Retina (tissue), 1 donor: ENCODE data around the gene RPS3.
"Not testable (repeated sequence)": the region's sequence is repeated elsewhere in the genome, so short reads cannot be mapped to it uniquely, and the experiment has no call there.

Experiments used
- DNase-seq: peaks from one replicate; pipeline ENCODE4 v3.0.0-alpha.2; 2016

The RPS3 gene

DNA sequence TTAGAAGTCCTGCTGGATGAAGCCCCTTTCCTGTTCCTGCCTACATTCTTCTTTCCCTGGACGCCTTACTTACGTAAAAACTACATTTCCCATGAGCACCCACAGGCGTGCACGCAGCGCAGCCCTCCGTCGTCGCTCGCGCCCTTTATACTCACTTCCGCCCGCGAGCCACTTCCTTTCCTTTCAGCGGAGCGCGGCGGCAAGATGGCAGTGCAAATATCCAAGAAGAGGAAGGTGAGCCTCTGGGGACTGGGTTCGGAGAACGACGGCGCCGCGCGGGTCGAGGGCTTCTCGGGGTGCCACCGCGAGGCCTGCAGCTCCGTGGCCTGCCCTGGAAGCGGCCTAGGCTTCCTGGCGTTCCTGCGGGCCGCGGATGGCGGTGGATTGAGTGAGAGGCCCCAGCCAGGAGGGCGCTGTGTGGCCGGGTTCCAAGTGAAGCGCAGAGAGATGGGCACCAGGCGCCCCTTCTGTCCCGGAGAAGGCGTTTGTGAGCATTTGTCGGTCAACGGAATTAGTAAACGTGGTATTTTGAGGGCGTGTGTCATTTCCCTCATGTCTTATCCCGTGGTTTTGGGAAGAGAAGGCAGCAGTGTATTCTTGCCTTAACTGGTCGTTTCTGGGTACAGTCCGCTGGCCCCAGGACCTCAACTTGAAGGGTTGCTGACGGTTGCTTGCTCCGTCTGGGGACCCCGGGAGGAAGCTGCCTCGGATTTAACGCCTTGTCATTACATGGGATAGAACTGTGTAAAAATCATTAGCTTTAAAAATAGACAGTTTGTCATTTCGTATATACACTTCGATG is at the start of gene RPS3:
RPS3 (plus strand) TSS at position 175 of the 802 bp plus-strand sequence; CDS start at position 205, 30 bp downstream.
- peak; percentile 98 for DNase-seq

DNA sequence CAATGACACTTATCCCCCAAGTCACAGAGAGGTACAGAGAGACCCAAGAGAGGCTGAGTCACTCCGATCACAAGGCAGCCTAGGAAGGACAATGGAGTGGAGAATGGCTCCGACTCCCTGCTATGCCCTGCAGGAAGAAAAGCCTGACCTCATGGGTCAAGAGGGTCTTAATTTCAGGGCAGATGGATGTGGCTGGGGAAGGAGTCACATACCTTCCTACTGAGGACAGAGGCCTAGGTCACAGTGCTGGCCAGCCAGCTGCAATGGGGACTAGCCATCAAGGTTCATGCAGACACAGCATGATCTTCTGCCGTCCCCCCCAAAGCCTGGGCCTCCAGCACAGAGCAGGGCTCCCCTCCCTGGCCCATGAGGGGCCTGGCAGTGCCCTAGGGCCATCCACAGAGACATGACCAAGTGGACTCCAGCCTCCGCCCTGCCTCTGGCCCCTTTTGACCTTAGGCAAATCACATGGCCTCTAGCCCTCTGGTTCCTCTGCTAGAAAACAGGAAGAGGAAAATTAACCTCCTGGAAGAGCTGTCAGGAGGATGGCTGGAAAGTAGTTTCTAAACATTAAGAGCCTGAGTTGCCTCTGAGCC is 49.7 kb upstream of the RPS3 start:
- no peak for DNase-seq

DNA sequence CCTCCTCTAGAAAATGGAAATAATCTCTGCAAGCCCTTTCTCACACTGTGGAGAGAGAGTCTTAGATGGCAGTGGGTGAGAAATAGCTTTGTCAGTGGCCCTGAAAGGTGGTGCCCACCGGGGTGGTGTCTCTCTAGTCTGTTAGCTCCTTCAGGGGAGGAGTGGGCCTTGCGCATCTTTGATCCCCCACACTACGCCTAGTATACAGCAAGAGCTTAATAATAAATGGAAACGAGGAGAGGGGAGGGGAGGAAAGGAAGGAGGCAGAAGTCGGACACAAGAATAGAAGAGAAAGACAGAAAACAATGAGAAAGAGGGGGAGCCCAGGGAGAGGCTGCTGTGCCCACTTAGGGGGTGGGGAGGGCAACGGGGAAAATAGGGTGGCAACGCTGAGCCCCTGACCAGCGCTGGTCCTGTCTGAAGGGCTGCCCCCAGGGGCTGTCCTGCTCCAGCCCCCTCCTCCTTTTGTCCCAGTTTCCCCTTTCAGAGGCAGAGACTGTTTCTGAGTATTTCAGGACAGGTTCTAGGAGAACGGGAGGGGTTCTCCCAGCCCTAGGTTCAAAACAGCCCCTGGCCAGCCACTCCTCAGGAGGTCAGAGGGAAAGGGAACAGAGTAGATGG is 49.1 kb upstream of the RPS3 start:
- no peak for DNase-seq

DNA sequence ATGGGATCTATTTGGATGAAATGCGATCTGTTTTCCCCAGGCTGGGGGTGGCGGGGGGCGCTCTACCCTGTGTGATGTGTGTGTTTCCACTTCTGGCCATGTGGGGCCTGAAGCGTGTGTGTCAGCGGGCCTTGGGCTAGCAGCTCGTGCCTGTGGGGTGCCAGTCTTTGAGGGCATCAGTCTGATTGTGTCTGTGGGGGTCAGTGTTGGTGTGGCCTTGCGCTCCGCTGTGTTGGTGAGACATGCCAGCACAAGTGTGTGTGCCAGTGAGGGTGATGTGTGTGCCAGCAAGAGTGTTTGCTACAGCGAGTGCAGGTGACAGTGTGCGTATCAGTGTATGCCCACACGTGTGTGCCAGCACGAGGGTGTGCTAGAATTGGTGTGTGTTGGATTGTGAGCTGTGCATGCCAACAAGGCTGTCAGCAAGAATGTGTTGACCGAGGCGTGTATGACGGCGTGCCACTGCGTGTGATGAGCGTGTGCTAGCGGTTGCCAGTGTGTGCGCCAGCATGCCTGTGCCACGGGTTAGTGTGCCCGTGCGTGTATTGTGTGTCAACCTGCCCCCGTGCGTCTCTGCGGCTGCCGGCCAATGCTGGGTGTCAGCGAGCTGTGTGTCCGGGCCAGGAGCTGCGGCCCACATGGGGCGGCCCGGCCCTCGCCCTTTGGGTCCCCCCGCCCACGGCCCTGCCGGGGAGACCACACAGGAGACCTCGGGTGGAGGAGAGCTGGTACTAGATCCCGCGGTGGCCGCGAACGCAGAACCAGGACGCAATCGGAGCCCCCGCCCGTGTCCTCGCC is 48.4 kb upstream of the RPS3 start:
- DNase-seq, result peak; percentile 73

DNA sequence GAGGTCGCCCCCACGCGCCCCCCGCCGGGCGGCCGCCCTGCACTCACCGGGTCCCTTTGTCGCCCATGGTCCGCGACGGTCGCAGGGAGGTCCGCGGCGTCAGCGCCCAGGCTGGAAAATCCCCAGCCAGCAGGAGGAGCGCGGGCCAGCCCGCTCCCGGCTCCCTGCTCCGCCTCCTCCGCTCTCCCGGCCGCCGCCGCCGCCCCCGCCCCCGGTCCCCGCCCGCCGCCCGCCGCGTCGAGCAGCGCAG is 47.9 kb upstream of the RPS3 start, which contains the start of gene ARRB1:
ARRB1 (minus strand) TSS at position 121 of the 250 bp plus-strand sequence; CDS start at position 67, 54 bp downstream.
- DNase-seq, result no peak

DNA sequence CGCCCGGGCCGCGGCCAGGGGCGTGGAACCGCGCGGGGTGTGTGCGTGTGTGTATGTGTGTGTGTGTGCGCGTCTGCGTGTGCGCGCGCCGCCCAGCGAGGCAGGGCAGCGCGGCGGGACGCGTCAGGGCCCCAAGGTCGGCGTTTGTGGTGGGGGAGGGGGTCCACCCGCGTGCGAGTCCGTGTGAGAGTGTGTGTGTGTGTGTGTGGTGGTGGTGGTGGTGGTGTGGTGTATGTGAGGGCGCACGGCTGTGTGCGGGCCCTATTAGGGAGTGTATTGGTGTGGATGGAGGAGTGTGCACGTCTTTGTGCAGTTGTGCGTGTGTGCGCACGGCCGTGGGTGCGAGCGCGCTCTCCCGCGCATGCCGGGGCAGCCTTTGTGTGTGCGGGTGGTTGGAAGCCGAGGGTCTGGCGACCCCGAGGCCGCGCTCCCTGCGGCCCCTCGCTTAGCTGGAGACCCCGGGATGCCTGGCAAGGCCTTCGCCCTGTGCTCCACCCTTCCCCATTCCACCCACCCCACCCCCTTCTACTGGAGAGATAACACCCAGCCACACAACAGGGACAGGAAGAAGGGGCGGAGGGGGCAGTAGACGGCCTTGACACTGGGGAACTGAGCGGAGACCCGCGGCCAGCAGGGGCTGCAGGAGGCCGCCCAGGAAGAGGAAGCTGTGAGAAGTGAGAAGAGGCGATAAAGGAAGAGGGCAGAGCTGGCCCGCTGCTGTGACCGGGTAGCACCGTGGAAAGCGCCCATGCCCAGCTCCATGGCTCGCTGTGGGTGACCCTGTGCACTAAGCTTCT is 47.3 kb upstream of the RPS3 start:
- peak; percentile 92 for DNase-seq

DNA sequence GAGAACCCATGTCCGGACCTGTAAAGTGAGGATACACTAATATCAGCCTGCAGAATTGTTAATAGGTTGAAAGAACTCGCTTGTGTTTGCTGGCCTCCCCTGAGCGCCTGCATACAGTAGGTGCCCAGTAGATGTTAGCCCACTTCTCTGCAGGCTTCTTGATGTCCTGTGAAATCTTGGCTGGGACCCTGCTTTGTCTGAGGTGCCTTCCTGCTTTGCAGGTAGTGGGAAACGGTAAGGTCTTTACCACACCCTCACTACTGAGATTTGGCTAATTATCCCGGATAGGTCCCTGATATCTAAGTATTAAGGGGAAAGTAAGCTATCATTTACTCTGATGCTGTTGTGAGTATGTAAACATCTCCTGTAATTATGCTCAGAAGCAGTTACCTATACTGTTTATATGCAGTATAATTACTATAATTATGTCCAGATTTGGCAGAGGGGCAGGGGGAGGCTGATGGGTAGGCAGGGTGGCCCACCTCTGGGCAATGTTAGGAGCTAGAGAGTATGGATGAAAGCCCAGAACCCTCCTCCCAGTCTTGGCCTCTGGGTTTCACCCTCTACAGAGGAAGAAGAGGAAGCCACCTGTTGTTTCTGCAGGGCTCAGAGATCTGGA is 46.6 kb upstream of the RPS3 start:
- no peak for DNase-seq

DNA sequence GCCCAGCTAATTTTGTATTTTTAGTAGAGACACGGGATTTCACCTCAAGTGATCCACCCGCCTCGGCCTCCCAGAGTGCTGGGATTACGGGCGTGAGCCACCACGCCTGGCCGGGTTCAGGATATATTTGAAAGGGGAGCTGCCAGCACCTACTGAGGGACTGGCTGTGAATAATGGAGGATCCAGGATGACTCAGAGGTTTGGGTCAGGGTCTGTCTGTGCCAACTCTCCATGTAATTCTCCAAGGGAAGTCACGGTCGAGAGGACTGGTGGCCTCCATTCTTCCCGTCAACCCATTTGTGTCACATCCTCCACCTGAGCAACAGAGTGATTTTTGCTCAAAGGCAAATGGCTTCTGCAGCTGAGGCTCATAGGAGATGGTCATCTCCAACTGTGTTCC is 44.3 kb upstream of the RPS3 start:
- no peak for DNase-seq

DNA sequence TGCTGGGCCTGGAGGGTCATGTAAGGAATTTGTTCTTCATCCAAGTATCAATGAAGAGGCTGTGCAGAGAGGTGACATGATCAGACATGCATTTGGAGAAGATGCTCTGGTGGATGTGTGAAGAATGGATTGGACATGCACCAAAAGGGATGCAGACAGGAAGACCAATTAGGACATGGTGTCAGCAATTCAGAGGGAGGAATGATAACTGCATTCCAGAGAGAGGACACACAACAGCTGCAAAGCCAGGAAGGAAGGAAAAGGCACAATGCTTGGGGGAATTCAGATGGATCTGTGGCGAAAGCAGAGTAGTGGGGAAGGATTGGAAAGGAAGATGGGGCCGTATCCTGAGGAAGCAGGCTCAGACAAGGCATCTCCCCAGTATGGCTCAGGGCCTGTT is 42.7 kb upstream of the RPS3 start:
- DNase-seq, result no peak

DNA sequence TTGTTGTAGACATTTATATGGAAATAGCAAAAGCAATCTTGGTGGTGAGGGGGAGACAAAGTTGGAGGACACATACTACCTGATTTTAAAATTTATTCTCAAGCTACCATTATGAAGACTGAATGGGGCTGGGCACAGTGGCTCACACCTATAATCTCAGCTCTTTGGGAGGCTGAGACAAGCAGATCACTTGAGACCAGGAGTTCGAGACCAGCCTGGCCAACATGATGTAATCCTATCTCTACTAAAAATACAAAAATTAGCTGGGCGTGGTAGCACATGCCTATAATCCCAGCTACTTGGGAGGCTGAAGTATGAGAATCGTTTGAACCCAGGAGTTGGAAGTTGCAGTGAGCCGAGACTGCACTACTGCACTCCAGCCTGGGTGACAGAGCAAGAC is 37.0 kb upstream of the RPS3 start:
- not testable (repeated sequence) for DNase-seq

DNA sequence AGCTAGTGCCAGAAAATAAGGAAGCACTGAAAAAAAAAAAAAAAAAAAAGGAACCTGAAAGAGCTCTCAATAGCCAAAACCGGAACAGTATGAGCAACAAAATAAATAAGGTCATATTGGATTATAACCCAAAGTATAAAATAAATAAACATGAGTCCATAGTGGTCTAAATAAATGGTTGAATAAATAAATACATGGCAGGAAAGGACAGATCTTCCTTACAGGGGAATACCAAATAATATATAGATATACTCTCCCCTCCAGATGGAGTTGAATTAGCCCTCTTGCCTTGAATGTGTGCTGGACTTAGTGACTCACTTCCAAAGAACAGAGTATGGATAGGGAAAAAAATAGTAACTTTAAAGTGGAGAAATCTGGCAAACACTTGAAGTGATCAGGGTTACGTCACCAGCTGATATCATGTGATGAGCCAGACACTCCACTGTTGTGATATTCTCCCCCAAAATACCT is 33.6 kb upstream of the RPS3 start:
- DNase-seq, result no peak

DNA sequence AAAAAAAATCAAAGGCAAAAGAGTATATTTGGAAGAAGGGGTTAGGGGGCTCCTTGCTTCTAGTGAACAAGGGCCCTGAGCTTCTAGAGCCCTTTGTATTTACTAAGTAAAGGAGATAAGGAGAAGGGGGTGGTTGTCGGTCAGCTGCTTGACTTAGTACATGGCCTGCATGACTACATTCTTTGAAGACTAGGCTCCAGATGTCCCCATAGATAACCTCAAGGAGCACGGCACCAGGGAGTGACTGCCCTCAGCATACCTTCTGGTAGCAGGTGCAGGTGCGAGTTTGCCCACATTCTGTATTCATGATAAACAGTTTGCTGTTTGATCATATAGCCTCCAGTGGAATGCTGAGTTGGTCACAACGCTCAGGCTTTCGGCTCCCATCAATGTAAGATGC is 32.5 kb upstream of the RPS3 start:
- not testable (repeated sequence) for DNase-seq

DNA sequence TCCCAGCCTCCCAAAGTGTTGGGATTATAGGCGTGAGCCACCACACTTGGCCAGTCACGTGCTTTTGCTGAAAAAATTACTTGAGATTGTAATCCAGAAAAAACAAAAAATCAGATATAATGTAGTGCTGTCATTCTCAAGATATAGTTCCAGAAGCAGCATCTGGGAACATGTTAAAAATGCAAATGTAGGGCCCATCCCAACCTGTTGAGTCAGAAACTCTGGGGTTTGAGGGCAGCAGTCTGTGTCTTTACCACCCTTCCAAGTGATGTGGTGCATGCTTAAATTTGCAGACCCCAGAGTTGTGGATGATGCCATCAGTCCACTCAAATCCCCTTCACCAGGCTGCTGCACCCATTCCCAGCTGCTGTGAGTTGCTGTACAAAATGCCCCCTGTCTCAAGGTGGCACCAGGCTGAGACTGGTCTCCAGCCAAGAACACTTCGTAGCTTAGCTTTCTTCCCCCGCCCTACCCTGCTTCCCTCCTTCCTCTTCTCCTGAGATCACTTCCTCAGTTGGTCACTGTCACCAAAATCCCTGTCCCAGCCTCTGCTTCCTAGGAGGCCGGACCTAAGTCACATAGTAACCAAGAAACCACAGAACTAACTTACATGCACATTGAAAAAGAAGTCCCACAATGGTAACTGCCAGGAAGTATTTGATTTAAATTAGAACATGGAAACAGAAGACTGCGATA is 29.6 kb upstream of the RPS3 start:
- no peak for DNase-seq

DNA sequence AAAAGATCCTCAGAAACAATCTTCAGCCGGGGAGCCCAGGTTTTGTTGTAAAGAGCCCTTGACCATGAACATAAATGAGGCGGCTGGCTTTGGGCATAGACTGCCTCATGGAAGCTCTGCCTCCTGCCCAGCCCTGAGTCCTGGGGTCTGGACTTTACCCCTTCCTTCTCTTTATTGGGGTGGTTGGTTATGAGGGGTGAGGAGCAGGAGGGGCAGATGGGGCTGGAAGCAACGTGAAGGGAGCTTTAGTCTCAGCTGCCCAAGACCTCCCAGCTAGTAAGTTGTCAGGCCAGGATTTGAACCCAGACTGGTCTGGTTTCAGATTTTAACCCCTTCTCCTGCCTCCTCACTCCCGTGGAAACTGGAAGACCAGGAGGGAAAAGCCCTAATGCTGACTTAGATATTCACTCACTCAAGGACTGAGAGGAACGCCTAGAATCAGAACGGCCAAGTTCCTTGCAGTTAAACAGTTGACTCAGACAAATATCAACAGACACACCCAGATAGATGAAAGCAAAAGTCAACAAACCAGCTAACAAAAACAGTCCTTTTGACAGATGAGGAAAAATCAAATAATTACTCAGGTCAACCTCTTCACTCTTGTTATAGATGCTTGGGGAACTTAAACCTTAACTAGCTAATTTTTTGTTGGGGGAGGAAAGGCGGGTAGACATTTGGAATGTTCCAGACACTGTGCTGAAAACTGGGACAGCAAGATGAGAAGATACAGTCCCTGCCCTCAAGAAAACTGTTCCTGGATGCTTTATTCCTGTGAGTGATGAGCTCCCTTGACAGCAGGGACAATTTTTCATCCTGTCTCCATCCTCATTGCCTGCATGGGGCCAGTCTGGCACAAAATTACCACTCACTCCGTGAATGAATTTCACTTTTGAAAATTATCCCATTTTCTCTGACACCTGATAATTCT is 27.1 kb upstream of the RPS3 start:
- no peak for DNase-seq

DNA sequence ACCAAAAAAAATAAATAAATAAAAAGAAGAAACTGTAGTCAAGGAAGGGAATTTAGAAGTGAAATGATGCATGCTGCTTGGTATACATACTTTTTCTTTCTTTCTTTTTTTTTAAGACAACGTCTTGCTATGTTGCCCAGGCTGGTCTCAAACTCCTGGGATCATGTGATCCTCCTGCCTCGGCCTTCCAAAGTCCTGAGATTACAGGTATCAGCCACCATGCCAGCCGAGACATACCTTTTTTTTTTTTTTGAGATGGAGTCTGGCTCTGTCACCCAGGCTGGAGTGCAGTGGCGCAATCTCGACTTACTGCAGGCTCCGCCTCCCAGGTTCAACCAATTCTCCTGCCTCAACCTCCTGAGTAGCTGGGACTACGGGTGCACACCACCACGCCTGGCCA is 26.1 kb upstream of the RPS3 start:
- no peak for DNase-seq

DNA sequence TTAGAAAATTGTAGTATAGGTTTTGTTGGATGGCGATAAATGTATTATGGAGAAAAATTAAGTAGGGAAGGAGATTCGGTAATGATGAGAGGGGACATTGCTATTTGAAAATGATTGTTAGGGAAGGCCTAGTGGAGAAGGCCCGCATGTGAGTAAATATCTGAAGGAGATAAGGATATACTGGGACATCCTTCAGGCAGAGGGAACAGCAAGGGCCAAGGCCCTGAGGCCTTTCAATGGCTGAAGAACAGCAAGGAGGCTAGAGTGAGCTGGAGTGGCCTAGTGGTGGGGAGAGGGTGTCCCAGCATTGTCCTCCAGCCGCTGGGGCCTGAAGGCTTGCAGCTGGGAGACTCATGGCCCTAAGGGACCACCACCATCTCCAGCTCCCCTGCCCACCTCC is 24.7 kb upstream of the RPS3 start:
- DNase-seq, result no peak

DNA sequence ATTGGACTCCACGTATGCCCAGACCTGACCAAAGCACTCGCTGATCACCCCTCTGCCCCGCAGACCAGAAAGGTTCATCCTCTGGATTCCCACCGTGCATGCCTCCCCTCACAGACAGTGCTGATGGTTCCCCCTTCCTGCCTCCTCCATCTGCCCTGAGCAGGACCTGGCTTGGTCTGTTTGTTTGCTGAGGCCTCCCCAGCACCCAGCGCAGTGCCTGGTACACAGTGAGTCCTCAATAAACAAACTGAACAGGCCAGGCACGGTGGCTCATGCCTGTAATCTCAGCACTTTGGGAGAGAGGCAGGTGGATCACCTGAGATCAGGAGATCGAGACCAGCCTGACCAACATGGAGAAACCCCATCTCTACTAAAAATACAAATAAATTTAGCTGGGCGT is 23.7 kb upstream of the RPS3 start:
- no peak for DNase-seq

DNA sequence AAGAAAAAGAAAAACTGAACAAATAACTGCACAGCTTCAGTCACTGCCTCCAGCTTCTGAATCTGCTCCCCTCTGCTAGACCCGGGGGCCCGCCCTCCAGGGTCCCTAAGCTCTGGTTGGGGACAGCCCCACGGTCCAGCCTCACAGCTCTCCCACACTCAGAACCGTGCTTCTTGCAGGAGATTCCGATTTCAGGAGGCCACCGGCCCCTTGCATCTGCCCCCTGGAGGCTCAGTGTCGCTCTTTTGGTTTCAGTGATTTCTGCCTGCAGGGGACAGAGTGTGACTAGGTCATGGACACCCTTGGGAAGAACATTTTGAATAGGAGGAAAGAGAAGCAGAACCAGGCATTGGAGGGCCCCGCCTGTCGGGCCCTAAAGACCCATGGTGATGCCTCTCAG is 23.1 kb upstream of the RPS3 start:
- no peak for DNase-seq

DNA sequence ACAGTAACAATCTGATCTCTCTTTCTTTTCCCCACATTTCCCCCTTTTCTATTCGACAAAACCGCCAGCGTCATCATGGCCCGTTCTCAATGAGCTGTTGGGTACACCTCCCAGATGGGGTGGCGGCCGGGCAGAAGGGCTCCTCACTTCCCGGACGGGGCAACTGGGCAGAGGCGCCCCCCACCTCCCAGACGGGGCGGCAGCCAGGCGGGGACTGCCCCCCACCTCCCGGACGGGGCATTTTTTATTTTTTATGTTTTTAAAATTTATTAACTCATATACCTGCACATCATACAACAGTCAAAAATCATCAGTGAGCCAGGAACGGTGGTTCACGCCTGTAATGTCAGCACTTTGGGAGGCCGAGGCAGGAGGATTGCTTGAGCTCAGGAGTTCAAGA is 20.5 kb upstream of the RPS3 start:
- DNase-seq, result not testable (repeated sequence)

DNA sequence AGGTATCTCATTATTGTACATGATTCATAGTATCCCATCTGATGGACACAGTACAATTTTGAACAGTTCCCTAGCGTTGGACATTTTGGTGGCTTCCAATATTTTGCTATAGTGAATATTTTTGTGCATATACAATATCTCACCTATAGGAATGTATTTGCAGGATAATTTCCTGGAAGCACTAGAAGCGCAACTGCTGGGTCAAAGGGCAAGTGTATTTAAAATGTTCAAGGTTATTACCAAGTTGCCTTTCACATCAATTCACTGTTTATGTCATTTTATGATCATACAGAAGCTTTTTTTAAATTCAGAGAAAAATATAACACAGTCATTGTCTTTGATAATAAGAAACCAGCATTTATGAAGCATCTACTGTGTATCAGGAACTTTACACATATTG is 19.1 kb upstream of the RPS3 start:
- DNase-seq, result no peak
